Right cardiac atrium (tissue), 5 donors: ENCODE measurements around the gene RHOD. TPM values are rescaled to one million over a fixed set of nuclear protein-coding genes. Genes with fewer than 3 reads are reported as not detected.

Experiments
- ATAC-seq, 2 donors: fragments of 200-7000 bp; cut with Tn5 transposase; one replicate each; pipeline versions ENCODE4 v1.8.0 to v1.9.1; 2020; ENCODE audit warnings: moderate library complexity in 2 of 2, mild to moderate bottlenecking in 1 of 2
- DNase-seq, 3 donors: peaks; one replicate each; pipeline ENCODE4 v3.0.0-alpha.2; 2020
- H3K27ac ChIP-seq: one replicate; pipeline ENCODE4 v1.5.1; 2013; ENCODE audit warnings: mild to moderate bottlenecking, low read length, control low read depth, moderate library complexity
- H3K27me3 ChIP-seq: one replicate; pipeline ENCODE4 v1.6.1; 2013; ENCODE audit not compliant: control insufficient read depth, insufficient read depth
- H3K4me1 ChIP-seq: one replicate; pipeline ENCODE4 v1.6.1; 2013; ENCODE audit warnings: low read length; ENCODE audit not compliant: control insufficient read depth, insufficient read depth
- H3K4me3 ChIP-seq: one replicate; pipeline ENCODE4 v1.5.1; 2013; ENCODE audit warnings: low read length, control low read depth
- H3K9me3 ChIP-seq: one replicate; pipeline ENCODE4 v1.6.1; 2013; ENCODE audit warnings: low read length; ENCODE audit not compliant: control insufficient read depth
- WGBS: extraction: QIAGEN DNeasy Blood & Tissue Kit; methylation state at CpG from one replicate; pipeline ENCODE4 v1.1.7; 2013; 5-methylcytosine and 5-hydroxymethylcytosine counted together
- intact Hi-C, 4 donors: fragments of 100-400 bp; cut with DNase I; formaldehyde crosslinking; loops; one replicate each; pipeline versions ENCODE4 v1.11.0 to v1.14.0; 2022 to 2023
- polyA plus RNA-seq: library from polyadenylated mRNA; stranded (reverse); fragments of 200-250 nt; gene quantifications from one replicate; pipeline ENCODE4 v1.2.3, GENCODE V29; 2013
- total RNA-seq, 4 donors: library from RNA; stranded (reverse); fragmentation: NEBNext Ultra II Directional; extraction: Animal tissue kit (Norgen Biotek cat#: 25700); gene quantifications; one replicate each; pipeline ENCODE4 v1.2.1, GENCODE V29; 2021
- donor health status: healthy with polysubstance abuse.
- donor health status: DM: no; HTN: yes; CAD: no.
- donor health status: DM: no; HTN: no; CAD: no.
- donor health status: DM: no; HTN: yes; CAD: no; lungs with severe emphysema.
- donor health status: DM: yes; HTN: yes; CAD: no.

The RHOD gene
- total and polyA plus RNA-seq, 5 donors, result 34.2 to 65.2 (median 45.5) TPM

DNA sequence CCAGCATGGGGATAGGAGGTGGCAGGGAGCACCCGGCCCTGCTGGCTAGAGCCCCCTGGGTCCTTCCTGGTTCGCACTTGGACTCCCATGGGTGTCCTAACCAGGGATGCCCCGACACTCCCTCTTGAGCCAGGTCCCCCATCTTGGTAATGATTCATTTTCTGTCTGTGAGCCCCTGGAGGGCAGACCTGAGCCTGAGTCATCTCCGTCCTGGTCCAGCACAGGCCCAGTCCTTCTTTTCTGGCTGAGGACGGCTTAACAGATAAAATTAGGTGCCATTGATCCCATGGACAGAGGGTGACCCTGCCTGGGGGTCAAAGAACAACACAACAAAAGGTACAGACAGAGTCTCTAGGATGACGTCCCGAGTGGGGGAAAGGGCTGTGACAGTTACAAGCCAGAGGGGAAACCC is 3.5 kb downstream of the RHOD start:
- DNase-seq, result no peak
- no peaks in the 10 kb centered on the region for H3K27me3 ChIP-seq
- intact Hi-C loops, result no loop called here

DNA sequence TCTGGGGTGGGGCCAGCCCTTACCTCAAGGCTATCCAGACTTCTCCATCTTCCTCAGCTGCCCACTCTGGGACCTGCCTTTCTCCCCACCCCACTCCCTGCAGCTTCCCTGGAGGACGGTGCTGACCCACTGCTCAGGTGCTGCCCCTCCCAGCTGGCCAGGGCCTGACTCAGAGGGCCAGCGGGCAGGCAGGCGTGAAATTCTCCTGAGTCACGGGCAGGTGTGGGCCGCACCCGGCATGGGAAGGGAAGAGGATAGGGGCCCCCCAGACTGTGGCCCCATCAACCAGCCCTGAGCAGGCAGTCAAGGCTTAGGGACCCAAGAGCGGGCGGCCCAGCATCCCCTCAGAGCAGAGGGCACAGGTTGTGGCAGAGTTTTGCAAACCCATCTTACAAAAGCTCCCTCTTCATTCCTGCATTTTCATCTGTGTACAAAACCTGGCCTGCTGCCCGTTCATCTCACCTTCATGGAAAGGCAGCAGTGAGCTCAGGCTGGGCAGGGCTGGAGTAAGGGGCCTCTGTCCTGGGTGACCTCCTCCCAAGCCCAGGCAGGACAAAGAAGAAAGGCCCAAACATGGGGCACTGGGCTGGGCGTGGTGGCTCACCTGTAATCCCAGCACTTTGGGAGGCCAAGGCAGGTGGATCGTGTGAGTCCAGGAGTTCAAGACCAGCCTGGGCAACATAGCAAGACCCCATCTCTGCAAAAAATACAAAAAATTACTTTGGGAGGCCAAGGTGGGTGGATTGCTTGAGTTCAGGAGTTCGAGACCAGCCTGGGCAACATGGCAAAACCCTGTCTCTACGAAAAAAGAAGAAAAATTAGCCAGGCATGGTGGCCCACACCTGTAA is 6.1 kb downstream of the RHOD start:
- H3K4me3 ChIP-seq, result no peak overlapping the region
- no peak overlapping the region for H3K27ac ChIP-seq
- WGBS, result 87% methylated on average over 13 of the region's 13 CpGs
- DNase-seq (no peak), ATAC-seq (no peak)
- no peaks in the 10 kb centered on the region for H3K9me3 ChIP-seq
- no peaks in the 10 kb centered on the region for H3K27me3 ChIP-seq
- intact Hi-C loops, result no loop called here
- H3K4me1 ChIP-seq, result no peaks in the 10 kb centered on the region

More for the DNA sequence above, 3.5 kb downstream of the RHOD start:
- Histone ChIP-seq H3K9me3 (no peaks in the 10 kb centered on the region), H3K27ac (no peak overlapping the region), H3K4me1 (no peaks in the 10 kb centered on the region), H3K4me3 (no peak overlapping the region)
- 79% methylated on average over 7 of the region's 7 CpGs for WGBS
- ATAC-seq, result no peak

DNA sequence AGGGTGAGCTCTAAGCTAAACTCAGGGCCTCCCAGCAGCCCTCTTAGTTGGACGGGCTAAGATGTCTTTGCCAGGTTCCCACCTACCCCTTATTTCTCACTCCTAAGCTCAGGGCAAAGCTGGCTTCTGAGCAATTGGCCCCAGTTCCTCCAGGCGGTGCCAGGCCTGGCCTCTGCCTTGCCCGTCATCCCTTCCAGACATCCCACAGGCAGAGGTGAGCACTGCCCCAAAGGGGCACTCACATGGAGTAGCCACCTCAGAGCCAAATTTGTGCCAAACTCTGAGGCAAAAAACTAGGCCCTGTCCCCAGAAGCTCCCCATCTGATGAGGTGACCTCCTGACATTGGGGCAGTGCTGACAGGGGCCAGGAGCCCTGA is 9.7 kb downstream of the RHOD start:
- intact Hi-C loops, result no loop called here
- H3K4me3 ChIP-seq, result no peak overlapping the region
- no peak overlapping the region for H3K27ac ChIP-seq
- no peaks in the 10 kb centered on the region for H3K4me1 ChIP-seq
- ATAC-seq (peak in 1 of 2 donors; percentile 25), DNase-seq (no peak)
- 70% methylated on average over 3 of the region's 3 CpGs for whole genome bisulfite sequencing
- H3K27me3 ChIP-seq, result no peaks in the 10 kb centered on the region
- H3K9me3 ChIP-seq, result no peaks in the 10 kb centered on the region

DNA sequence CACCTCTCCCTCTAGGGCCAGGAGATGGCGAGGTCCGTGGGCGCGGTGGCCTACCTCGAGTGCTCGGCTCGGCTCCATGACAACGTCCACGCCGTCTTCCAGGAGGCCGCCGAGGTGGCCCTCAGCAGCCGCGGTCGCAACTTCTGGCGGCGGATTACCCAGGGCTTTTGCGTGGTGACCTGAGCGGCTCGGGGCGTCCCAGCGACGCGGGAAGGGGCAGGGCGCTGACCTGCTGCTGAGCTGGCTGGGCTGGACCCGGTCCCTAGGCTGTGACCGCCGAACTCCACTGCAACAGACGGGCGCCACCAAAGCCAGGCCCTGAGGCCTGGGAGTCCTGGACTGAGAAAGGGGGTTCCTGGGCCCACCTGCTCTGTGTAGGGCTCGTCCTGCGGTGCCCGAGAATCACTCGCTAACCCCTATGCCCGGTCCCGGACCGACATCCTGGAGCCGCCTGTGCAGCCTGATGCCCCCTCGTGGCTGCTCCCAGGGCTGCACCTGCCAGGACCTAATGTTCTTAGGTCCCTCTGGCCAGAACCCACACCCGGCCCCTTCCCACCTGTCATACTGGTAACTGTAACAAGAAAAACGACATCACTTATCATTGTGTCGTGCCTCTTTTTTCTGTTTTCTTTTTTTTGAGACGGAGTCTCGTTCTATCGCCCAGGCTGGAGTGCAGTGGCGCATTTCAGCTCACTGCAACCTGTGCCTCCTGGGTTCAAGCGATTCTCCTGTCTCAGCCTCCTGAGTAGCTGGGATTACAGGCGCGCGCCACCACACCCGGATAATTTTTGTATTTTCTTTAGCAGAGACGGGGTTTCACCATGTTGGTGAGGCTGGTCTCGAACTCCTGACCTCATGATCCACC is 15.0 kb downstream of the RHOD start:
- DNase-seq (peak; percentile 79 to 93 (median 91)), ATAC-seq (peak; percentile 86 to 87)
- WGBS, result 46% methylated on average over 53 of the region's 53 CpGs
- intact Hi-C loops, result no loop called here
- Histone ChIP-seq H3K27ac (no peak overlapping the region), H3K4me3 (peak overlapping the region; percentile 7), H3K9me3 (no peaks in the 10 kb centered on the region), H3K4me1 (no peaks in the 10 kb centered on the region), H3K27me3 (no peaks in the 10 kb centered on the region)

DNA sequence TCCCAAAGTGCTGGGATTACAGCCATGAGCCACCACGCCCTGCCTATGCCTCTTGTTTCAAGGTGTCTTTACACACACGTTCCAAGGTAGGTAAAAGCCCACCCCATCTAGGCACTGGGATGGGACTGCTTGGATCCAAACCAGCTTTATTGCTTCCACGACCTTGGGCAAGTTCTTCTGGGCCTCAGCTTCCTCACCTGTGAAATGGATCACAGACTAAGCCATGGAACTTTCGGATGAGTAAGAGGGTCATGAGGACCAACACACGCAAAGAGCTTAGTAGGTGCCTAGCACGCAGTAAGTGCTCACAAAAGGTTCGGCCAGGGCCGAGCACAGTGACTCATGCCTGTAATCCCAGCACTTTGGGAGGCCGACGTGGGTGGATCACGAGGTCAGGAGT is 15.6 kb downstream of the RHOD start:
- no peaks in the 10 kb centered on the region for H3K27me3 ChIP-seq
- 87% methylated on average over 11 of the region's 11 CpGs for WGBS
- no peaks in the 10 kb centered on the region for H3K9me3 ChIP-seq
- intact Hi-C loops, result no loop called here
- DNase-seq (no peak), ATAC-seq (no peak)
- no peaks in the 10 kb centered on the region for H3K4me1 ChIP-seq
- no peak overlapping the region for H3K27ac ChIP-seq
- H3K4me3 ChIP-seq, result no peak overlapping the region

DNA sequence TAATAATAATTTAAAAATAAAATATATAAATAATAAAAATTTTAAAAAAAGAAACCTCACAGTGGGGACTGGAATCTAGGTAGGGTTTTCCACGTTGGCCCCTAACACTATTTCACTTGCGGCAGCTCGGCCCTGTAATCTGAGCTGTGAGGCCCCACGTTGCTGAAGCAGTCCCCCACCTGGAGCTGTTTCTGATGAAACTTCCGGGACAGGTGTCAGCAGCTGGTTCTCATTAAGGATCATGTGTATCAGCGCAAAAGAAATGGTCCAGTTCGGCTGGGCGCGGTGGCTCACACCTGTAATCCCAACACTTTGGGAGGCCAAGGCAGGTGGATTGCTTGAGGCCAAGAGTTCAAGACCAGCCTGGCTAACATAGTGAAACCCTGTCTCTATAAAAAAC is 17.3 kb downstream of the RHOD start:
- 82% methylated on average over 9 of the region's 9 CpGs for WGBS
- H3K9me3 ChIP-seq, result no peaks in the 10 kb centered on the region
- no peak overlapping the region for H3K4me3 ChIP-seq
- no peak for DNase-seq
- ATAC-seq, result no peak
- H3K27me3 ChIP-seq, result no peaks in the 10 kb centered on the region
- H3K4me1 ChIP-seq, result no peaks in the 10 kb centered on the region
- no peak overlapping the region for H3K27ac ChIP-seq
- intact Hi-C loops, result no loop called here

DNA sequence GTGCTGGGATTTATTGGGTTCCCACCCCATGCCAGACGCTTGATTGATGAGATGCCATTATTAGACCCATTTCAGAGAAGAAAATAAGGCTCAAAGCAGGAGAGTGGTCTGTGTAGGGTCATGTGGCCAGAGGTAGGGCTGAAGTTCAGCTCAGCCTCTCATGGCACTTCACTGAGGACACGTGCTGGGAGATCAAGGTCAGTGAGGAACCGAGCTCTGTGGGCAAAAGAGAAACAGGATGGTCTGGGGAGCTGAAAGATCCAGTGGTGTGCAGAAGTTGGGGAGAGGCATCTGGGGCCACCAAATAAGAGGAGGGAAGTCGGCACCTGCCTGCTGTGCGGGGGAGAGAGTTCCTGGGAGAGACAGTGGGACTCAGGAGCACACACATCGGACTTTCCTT is 19.6 kb downstream of the RHOD start:
- Histone ChIP-seq H3K27ac (no peak overlapping the region), H3K4me3 (no peak overlapping the region), H3K4me1 (no peaks in the 10 kb centered on the region), H3K27me3 (no peaks in the 10 kb centered on the region), H3K9me3 (no peaks in the 10 kb centered on the region)
- DNase-seq (no peak), ATAC-seq (no peak)
- 75% methylated on average over 6 of the region's 6 CpGs for WGBS
- intact Hi-C loops, result no loop called here

DNA sequence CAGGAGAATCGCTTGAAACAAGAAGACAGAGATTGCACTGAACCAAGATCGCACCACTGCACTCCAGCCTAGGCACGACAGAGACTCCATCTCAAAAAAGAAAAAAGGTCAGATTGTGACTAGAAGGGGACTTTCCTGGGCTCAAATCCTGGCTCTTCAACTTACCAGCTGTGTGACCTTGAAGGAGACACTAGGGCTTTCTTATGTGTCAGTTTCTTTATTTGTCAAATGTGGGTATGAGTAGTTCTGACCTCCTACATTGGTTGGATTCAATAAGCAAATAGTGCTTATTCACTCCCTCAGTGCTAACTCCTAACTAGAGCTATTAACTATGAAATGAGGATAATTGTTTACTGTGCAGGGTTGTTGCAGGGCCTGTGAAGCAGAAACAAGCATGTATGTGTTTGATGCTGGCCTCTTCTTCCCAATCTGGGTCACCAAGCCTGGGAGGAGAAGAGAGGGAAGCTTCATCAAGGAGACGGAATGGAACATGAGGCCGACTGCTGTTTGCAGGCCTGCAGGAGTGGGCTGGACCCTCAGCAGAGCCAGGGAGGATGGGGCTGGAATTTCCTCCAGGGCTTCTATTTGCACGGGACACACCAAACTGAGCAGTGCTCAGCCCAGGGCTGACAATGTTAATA is 22.5 kb downstream of the RHOD start:
- H3K27ac ChIP-seq, result no peak overlapping the region

DNA sequence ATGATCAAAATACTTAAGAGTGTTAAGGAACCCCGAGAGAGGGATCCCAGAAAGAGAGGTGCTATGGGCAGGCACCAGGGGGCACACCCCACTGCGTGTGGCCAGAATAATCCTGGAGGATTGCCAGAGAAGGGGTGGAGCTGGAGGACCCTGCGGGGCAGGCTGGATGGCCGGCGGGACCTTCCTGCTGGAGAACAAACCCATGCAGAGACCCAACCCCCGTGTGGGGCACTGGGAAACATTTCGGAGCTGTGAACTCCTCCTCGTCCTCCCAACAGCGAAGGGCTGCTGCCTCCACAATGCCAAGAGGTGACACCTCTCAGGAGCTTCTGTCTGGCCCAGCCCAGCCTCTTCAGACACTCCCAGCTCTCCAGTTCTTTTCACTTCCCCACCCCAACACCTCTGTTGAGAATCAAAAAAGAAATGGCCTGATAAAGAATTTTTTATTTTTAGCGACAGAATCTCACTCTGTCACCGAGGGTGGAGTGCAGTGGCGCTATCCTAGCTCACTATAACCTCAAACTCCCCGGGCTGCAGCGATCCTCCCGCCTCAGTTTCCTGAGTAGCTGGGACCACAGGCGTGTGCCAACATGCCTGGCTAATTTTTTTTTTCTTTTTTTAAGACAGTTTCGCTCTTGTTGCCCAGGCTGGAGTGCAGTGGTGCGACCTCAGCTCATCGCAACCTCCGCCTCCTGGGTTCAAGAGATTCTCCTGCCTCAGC is 25.6 kb downstream of the RHOD start:
- ATAC-seq (peak; percentile 56 to 64), DNase-seq (peak; percentile 41 to 81 (median 67))
- Histone ChIP-seq H3K27ac (peak overlapping the region; percentile 34), H3K27me3 (no peaks in the 10 kb centered on the region), H3K4me3 (peak overlapping the region; percentile 7), H3K9me3 (no peaks in the 10 kb centered on the region), H3K4me1 (peaks cover 5% of the 10 kb centered on the region)
- intact Hi-C loops, result loop anchor here in 3 of 4 donors (2.0 to 5.0 kb wide), 2 partner anchors 83 to 85 kb away; no protein-coding TSS in a partner anchor
- 24% methylated on average over 20 of the region's 20 CpGs for WGBS

More for the DNA sequence above, 22.5 kb downstream of the RHOD start:
- 77% methylated on average over 6 of the region's 6 CpGs for WGBS
- H3K27me3 ChIP-seq, result no peaks in the 10 kb centered on the region
- H3K9me3 ChIP-seq, result no peaks in the 10 kb centered on the region
- intact Hi-C loops, result no loop called here
- H3K4me3 ChIP-seq, result no peak overlapping the region
- ATAC-seq (no peak), DNase-seq (no peak)
- peaks cover 5% of the 10 kb centered on the region for H3K4me1 ChIP-seq

DNA sequence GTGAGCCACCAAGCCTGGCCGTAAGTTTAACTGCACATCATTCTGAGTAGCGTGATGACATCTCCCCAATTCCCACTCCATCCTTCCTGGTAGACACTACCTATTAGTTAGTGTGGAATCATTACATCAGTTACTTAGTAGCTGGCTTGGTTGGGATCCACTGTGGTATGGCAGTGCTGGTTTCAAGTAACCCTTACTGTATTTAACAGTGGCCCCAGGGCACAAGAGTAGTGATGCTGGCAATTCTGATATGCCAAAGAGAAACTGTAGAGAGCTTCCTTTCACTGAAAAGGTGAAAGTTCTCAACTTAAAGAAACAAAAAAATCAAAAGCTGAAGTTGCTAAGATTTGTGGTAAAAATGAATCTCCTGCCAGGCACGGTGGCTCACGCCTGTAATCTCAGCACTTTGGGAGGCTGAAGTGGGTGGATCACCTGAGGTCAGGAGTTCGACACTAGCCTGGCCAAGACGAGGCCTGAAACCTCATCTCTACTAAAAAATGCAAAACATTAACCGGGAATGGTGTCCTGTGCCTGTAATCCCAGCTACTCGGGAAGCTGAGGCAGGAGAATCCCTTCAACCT is 27.2 kb downstream of the RHOD start:
- H3K4me1 ChIP-seq, result peaks cover 5% of the 10 kb centered on the region
- H3K4me3 ChIP-seq, result no peak overlapping the region
- intact Hi-C loops, result loop anchor here in 3 of 4 donors (2.0 to 5.0 kb wide), 2 partner anchors 81 to 83 kb away; no protein-coding TSS in a partner anchor
- ATAC-seq (no peak), DNase-seq (no peak)
- H3K27me3 ChIP-seq, result no peaks in the 10 kb centered on the region
- H3K9me3 ChIP-seq, result no peaks in the 10 kb centered on the region
- no peak overlapping the region for H3K27ac ChIP-seq
- WGBS, result 91% methylated on average over 8 of the region's 8 CpGs
